ENCODE data around the gene RBP3. TPM values are rescaled to one million over a fixed set of nuclear protein-coding genes. Genes with fewer than 3 reads are reported as not detected.

RBP3 gene
- total RNA-seq, 1 donor from 2014 or later, result not detected

- no peak for TF ChIP-seq CTCF (IDR thresholded peaks at IDR 0.05)
- TF ChIP-seq POLR2A (IDR thresholded peaks at IDR 0.05), result no peak
- no peak for TF ChIP-seq POLR2AphosphoS5 (IDR thresholded peaks at IDR 0.05; ENCODE audit: insufficient read depth in 1 of 2, low read depth in 1 of 2)
- intact Hi-C loops (cut with DNase I), result no loop called here
- no peaks in the 10 kb centered on the region for H3K4me1 ChIP-seq
- no peaks in the 10 kb centered on the region for H3K9me3 ChIP-seq
- no peaks in the 10 kb centered on the region for H3K36me3 ChIP-seq
- no peak overlapping the region for H3K4me3 ChIP-seq
- no peak overlapping the region for H3K27ac ChIP-seq
- no peak for DNase-seq (ENCODE audit: extremely low spot score in 2 of 2)
- no peaks in the 10 kb centered on the region for H3K27me3 ChIP-seq
These were observed 16.7 kb upstream of the RBP3 start for GRCh38 chr10:47331491-47331890.

GRCh38 chr10:47331954-47332353 lies 16.2 kb upstream of the RBP3 start:
- no peak overlapping the region for H3K27ac ChIP-seq
- H3K27me3 ChIP-seq, result no peaks in the 10 kb centered on the region
- no peaks in the 10 kb centered on the region for H3K36me3 ChIP-seq
- no peak for DNase-seq (ENCODE audit: extremely low spot score in 2 of 2)
- H3K4me3 ChIP-seq, result no peak overlapping the region
- H3K4me1 ChIP-seq, result no peaks in the 10 kb centered on the region
- TF ChIP-seq CTCF (IDR thresholded peaks at IDR 0.05), result no peak
- TF ChIP-seq POLR2A (IDR thresholded peaks at IDR 0.05), result no peak
- no peak for TF ChIP-seq POLR2AphosphoS5 (IDR thresholded peaks at IDR 0.05; ENCODE audit: insufficient read depth in 1 of 2, low read depth in 1 of 2)
- intact Hi-C loops (cut with DNase I), result no loop called here
- no peaks in the 10 kb centered on the region for H3K9me3 ChIP-seq

- TF ChIP-seq POLR2A (IDR thresholded peaks at IDR 0.05) (no peak), CTCF (IDR thresholded peaks at IDR 0.05) (no peak), POLR2AphosphoS5 (IDR thresholded peaks at IDR 0.05; ENCODE audit: insufficient read depth in 1 of 2, low read depth in 1 of 2) (no peak)
- no peak overlapping the region for H3K4me3 ChIP-seq
- intact Hi-C loops (cut with DNase I), result no loop called here
- no peak for DNase-seq (ENCODE audit: extremely low spot score in 2 of 2)
- H3K9me3 ChIP-seq, result no peaks in the 10 kb centered on the region
- H3K27me3 ChIP-seq, result no peaks in the 10 kb centered on the region
- H3K27ac ChIP-seq, result no peak overlapping the region
- no peaks in the 10 kb centered on the region for H3K36me3 ChIP-seq
- no peaks in the 10 kb centered on the region for H3K4me1 ChIP-seq
These were observed 15.8 kb upstream of the RBP3 start for GRCh38 chr10:47332371-47332770.

- intact Hi-C loops (cut with DNase I), result no loop called here
- TF ChIP-seq CTCF (IDR thresholded peaks at IDR 0.05), result no peak
- TF ChIP-seq POLR2A (IDR thresholded peaks at IDR 0.05), result no peak
- no peak for TF ChIP-seq POLR2AphosphoS5 (IDR thresholded peaks at IDR 0.05; ENCODE audit: insufficient read depth in 1 of 2, low read depth in 1 of 2)
- DNase-seq (ENCODE audit: extremely low spot score in 2 of 2), result no peak
These were observed 15.2 kb upstream of the RBP3 start for GRCh38 chr10:47332946-47333345.

GRCh38 chr10:47333532-47333931 lies 14.6 kb upstream of the RBP3 start:
- TF ChIP-seq CTCF (IDR thresholded peaks at IDR 0.05) (no peak), POLR2A (IDR thresholded peaks at IDR 0.05) (no peak), POLR2AphosphoS5 (IDR thresholded peaks at IDR 0.05; ENCODE audit: insufficient read depth in 1 of 2, low read depth in 1 of 2) (no peak)
- intact Hi-C loops (cut with DNase I), result no loop called here
- no peaks in the 10 kb centered on the region for H3K9me3 ChIP-seq

More at GRCh38 chr10:47332946-47333345, 15.2 kb upstream of the RBP3 start:
- Histone ChIP-seq H3K27ac (no peak overlapping the region), H3K36me3 (no peaks in the 10 kb centered on the region), H3K27me3 (no peaks in the 10 kb centered on the region), H3K4me3 (no peak overlapping the region), H3K4me1 (no peaks in the 10 kb centered on the region), H3K9me3 (no peaks in the 10 kb centered on the region)

More at GRCh38 chr10:47333532-47333931, 14.6 kb upstream of the RBP3 start:
- H3K27me3 ChIP-seq, result no peaks in the 10 kb centered on the region
- no peak for DNase-seq (ENCODE audit: extremely low spot score in 2 of 2)
- no peaks in the 10 kb centered on the region for H3K4me1 ChIP-seq
- H3K27ac ChIP-seq, result no peak overlapping the region
- H3K36me3 ChIP-seq, result no peaks in the 10 kb centered on the region
- H3K4me3 ChIP-seq, result no peak overlapping the region
